Measurements from ENCODE around the gene SFI1. TPM values are rescaled to one million over a fixed set of nuclear protein-coding genes. Genes with fewer than 3 reads are reported as not detected.
"Not testable (repeated sequence)": the region's sequence is repeated elsewhere in the genome, so short reads cannot be mapped to it uniquely, and the experiment has no call there.

Gene SFI1
- total and polyA plus RNA-seq, 2 experiments from 2014 or later, result 9.0 to 17.5 TPM

- H3K9me3 ChIP-seq (ENCODE audit: low read depth), result no peaks in the 10 kb centered on the region
- DNase-seq, result no peak
- no peak for TF ChIP-seq EZH2 (IDR thresholded peaks at IDR 0.05; ENCODE audit: insufficient read depth, poor library complexity, severe bottlenecking)
- TF ChIP-seq EZH2phosphoT487 (IDR thresholded peaks at IDR 0.05; ENCODE audit: insufficient read depth, low read depth), result no peak
- H3K4me3 ChIP-seq, result no peak overlapping the region
- in situ Hi-C loops (cut with MboI), result no loop called here
- H3K27ac ChIP-seq, result no peak overlapping the region
- no peaks in the 10 kb centered on the region for H3K9me2 ChIP-seq (ENCODE audit: insufficient read depth)
- H4K20me1 ChIP-seq (ENCODE audit: insufficient read depth), result no peaks in the 10 kb centered on the region
- peaks cover 21% of the 10 kb centered on the region for H3F3A ChIP-seq (ENCODE audit: insufficient read depth)
- H3K4me1 ChIP-seq (ENCODE audit: insufficient read depth), result peaks cover 23% of the 10 kb centered on the region
- peaks cover 96% of the 10 kb centered on the region for H3K79me2 ChIP-seq (ENCODE audit: insufficient read depth)
- H3K9ac ChIP-seq, result no peak overlapping the region
- no peaks in the 10 kb centered on the region for H3K36me3 ChIP-seq (ENCODE audit: low read depth)
- H3K4me2 ChIP-seq (ENCODE audit: unreplicated experiment), result no peak overlapping the region
- no peaks in the 10 kb centered on the region for H3K27me3 ChIP-seq (replicated peaks; ENCODE audit: insufficient read depth)
- WGBS, 2 experiments (ENCODE audit: low coverage in 1 of 2, low lambda C conversion rate in 2 of 2, missing lambda C conversion rate in 2 of 2), result 94 to 99% methylated on average over 5 of the region's 5 CpGs
- no peak overlapping the region for H2AFZ ChIP-seq
Measured at GRCh38 chr22:31654408-31654807, 158.1 kb downstream of the SFI1 start.

GRCh38 chr22:31659246-31659645 is 162.9 kb downstream of the SFI1 start:
- H3K79me2 ChIP-seq (ENCODE audit: insufficient read depth), result peaks cover 73% of the 10 kb centered on the region
- no peaks in the 10 kb centered on the region for H3K9me3 ChIP-seq (ENCODE audit: low read depth)
- no peaks in the 10 kb centered on the region for H3K27me3 ChIP-seq (replicated peaks; ENCODE audit: insufficient read depth)
- H3K4me1 ChIP-seq (ENCODE audit: insufficient read depth), result peaks cover 17% of the 10 kb centered on the region
- no peak overlapping the region for H3K27ac ChIP-seq
- no peaks in the 10 kb centered on the region for H3K36me3 ChIP-seq (ENCODE audit: low read depth)
- H3F3A ChIP-seq (ENCODE audit: insufficient read depth), result no peaks in the 10 kb centered on the region
- H3K9ac ChIP-seq, result no peak overlapping the region
- TF ChIP-seq EZH2 (IDR thresholded peaks at IDR 0.05; ENCODE audit: insufficient read depth, poor library complexity, severe bottlenecking) (no peak), EZH2phosphoT487 (IDR thresholded peaks at IDR 0.05; ENCODE audit: insufficient read depth, low read depth) (no peak)
- no peak overlapping the region for H3K4me2 ChIP-seq (ENCODE audit: unreplicated experiment)
- H3K9me2 ChIP-seq (ENCODE audit: insufficient read depth), result no peaks in the 10 kb centered on the region
- no peak for DNase-seq
- no peak overlapping the region for H2AFZ ChIP-seq
- 79 to 80% methylated on average over 7 of the region's 7 CpGs for WGBS, 2 experiments (ENCODE audit: low coverage in 1 of 2, low lambda C conversion rate in 2 of 2, missing lambda C conversion rate in 2 of 2)
- H4K20me1 ChIP-seq (ENCODE audit: insufficient read depth), result no peaks in the 10 kb centered on the region
- in situ Hi-C loops (cut with MboI), result no loop called here
- H3K4me3 ChIP-seq, result no peak overlapping the region

GRCh38 chr22:31660860-31661341 is 164.6 kb downstream of the SFI1 start:
- not testable (repeated sequence) for H3F3A ChIP-seq (ENCODE audit: insufficient read depth); H3K9me3 ChIP-seq (ENCODE audit: low read depth); H3K36me3 ChIP-seq (ENCODE audit: low read depth); H2AFZ ChIP-seq; H4K20me1 ChIP-seq (ENCODE audit: insufficient read depth); H3K27me3 ChIP-seq (replicated peaks; ENCODE audit: insufficient read depth); H3K9me2 ChIP-seq (ENCODE audit: insufficient read depth)
- DNase-seq, result peak; percentile 90
- H3K79me2 ChIP-seq (ENCODE audit: insufficient read depth), result peaks cover 57% of the 10 kb centered on the region
- H3K4me1 ChIP-seq (ENCODE audit: insufficient read depth), result peaks cover 17% of the 10 kb centered on the region
- H3K4me2 ChIP-seq (ENCODE audit: unreplicated experiment), result peak overlapping the region; percentile 91
- in situ Hi-C loops (cut with MboI), result loop anchor here (10.0 kb wide), 1 partner anchor 304 kb away; no protein-coding TSS in a partner anchor
- 30 to 33% methylated on average over 10 of the region's 10 CpGs for WGBS, 2 experiments (ENCODE audit: low coverage in 1 of 2, low lambda C conversion rate in 2 of 2, missing lambda C conversion rate in 2 of 2)
- H3K4me3 ChIP-seq, result peak overlapping the region; percentile 86
- H3K27ac ChIP-seq, result peak overlapping the region; percentile 97
- H3K9ac ChIP-seq, result peak overlapping the region; percentile 95

GRCh38 chr22:31661851-31662667 is 165.7 kb downstream of the SFI1 start, which contains the start of gene PISD:
Gene PISD, minus strand, starts transcription at chr22:31662215. Its CDS starts 7 bp downstream, at chr22:31662208.
- Histone ChIP-seq H3F3A (ENCODE audit: insufficient read depth) (no peaks in the 10 kb centered on the region), H3K27ac (peak within 1 kb of the TSS; percentile 97), H3K27me3 (replicated peaks; ENCODE audit: insufficient read depth) (no peaks in the 10 kb centered on the region), H3K9me3 (ENCODE audit: low read depth) (no peaks in the 10 kb centered on the region), H4K20me1 (ENCODE audit: insufficient read depth) (no peaks in the 10 kb centered on the region), H3K9ac (peak within 1 kb of the TSS; percentile 95), H3K9me2 (ENCODE audit: insufficient read depth) (no peaks in the 10 kb centered on the region), H3K79me2 (ENCODE audit: insufficient read depth) (peaks cover 45% of the 10 kb centered on the region), H3K4me2 (ENCODE audit: unreplicated experiment) (peak within 1 kb of the TSS; percentile 91), H3K36me3 (ENCODE audit: low read depth) (no peaks in the 10 kb centered on the region), H2AFZ (peak within 1 kb of the TSS; percentile 91), H3K4me1 (ENCODE audit: insufficient read depth) (peaks cover 17% of the 10 kb centered on the region), H3K4me3 (peak within 1 kb of the TSS; percentile 86)
- in situ Hi-C loops (cut with MboI), result loop anchor here (10.0 kb wide), 1 partner anchor 303 kb away; no protein-coding TSS in a partner anchor
- no peak for TF ChIP-seq EZH2 (IDR thresholded peaks at IDR 0.05; ENCODE audit: insufficient read depth, poor library complexity, severe bottlenecking)
- TF ChIP-seq EZH2phosphoT487 (IDR thresholded peaks at IDR 0.05; ENCODE audit: insufficient read depth, low read depth), result no peak
- WGBS, 2 experiments (ENCODE audit: low coverage in 1 of 2, low lambda C conversion rate in 2 of 2, missing lambda C conversion rate in 2 of 2), result 3 to 5% methylated on average over 47 to 49 of the region's 52 CpGs
- DNase-seq, result peak; percentile 98
